OCI-LY1 (cell line): ENCODE data around the gene EPHA7.

Source experiments
- H2AFZ ChIP-seq: fragments of 200-600 bp; sonication (generic), shearing (Covaris generic); 2 replicates; pipeline ENCODE4 v1.6.0; 2014; ENCODE audit warnings: antibody characterized with exemption, mild to moderate bottlenecking, low read length
- H3F3A ChIP-seq: fragments of 200-600 bp; sonication (generic), shearing (Covaris generic); 2 replicates; pipeline ENCODE4 v1.6.0; 2014; ENCODE audit warnings: mild to moderate bottlenecking, antibody characterized with exemption, low read length, moderate library complexity; ENCODE audit not compliant: insufficient read depth
- H3K27ac ChIP-seq: fragments of 200-600 bp; sonication (generic); 2 replicates; pipeline ENCODE4 v1.5.1; 2014; ENCODE audit warnings: low read length, mixed run types, mild to moderate bottlenecking, low read depth; ENCODE audit not compliant: poor library complexity, severe bottlenecking
- H3K27me3 ChIP-seq: fragments of 200-600 bp; sonication (generic); 2 replicates; pipeline ENCODE4 v1.6.0; 2014; ENCODE audit warnings: antibody characterized with exemption, mild to moderate bottlenecking, low read length, moderate library complexity; ENCODE audit not compliant: insufficient read depth
- H3K36me3 ChIP-seq: fragments of 200-600 bp; sonication (generic); 2 replicates; pipeline ENCODE4 v1.6.1; 2014; ENCODE audit warnings: mild to moderate bottlenecking, antibody characterized with exemption, low read length, moderate library complexity, mixed read lengths; ENCODE audit not compliant: insufficient read depth
- H3K4me1 ChIP-seq: fragments of 200-600 bp; sonication (generic); 2 replicates; pipeline ENCODE4 v1.5.1; 2014; ENCODE audit warnings: mild to moderate bottlenecking, low read length, moderate library complexity; ENCODE audit not compliant: insufficient read depth, severe bottlenecking
- H3K4me2 ChIP-seq: fragments of 200-600 bp; sonication (generic), shearing (Covaris generic); 2 replicates; pipeline ENCODE4 v1.6.1; 2014; ENCODE audit warnings: low read length
- H3K4me3 ChIP-seq: fragments of 200-600 bp; sonication (generic); 2 replicates; pipeline ENCODE4 v1.5.1; 2014; ENCODE audit warnings: low read length, low read depth, mild to moderate bottlenecking, mixed read lengths; ENCODE audit not compliant: poor library complexity, severe bottlenecking
- H3K79me2 ChIP-seq: fragments of 200-600 bp; shearing (Covaris generic); 2 replicates; pipeline ENCODE4 v1.6.1; 2016; ENCODE audit warnings: mixed run types, low read length, mixed read lengths; ENCODE audit not compliant: insufficient read depth
- H3K9ac ChIP-seq: fragments of 200-600 bp; sonication (generic), shearing (Covaris generic); 2 replicates; pipeline ENCODE4 v1.6.1; 2014; ENCODE audit warnings: mild to moderate bottlenecking, low read length, mixed read lengths
- H3K9me2 ChIP-seq: fragments of 200-600 bp; sonication (generic), shearing (Covaris generic); 2 replicates; pipeline ENCODE4 v1.6.1; 2014; ENCODE audit warnings: low read depth, mild to moderate bottlenecking, low read length, mixed read lengths
- H3K9me3 ChIP-seq: fragments of 200-600 bp; shearing (Covaris generic); 2 replicates; pipeline ENCODE4 v1.6.1; 2014; ENCODE audit warnings: low read length, mixed read lengths
- H4K20me1 ChIP-seq: fragments of 200-600 bp; sonication (generic), shearing (Covaris generic); 2 replicates; pipeline ENCODE4 v1.6.0; 2016; ENCODE audit warnings: mild to moderate bottlenecking, low read length; ENCODE audit not compliant: insufficient read depth
- EZH2 ChIP-seq: fragments of 200-600 bp; sonication (generic), shearing (Covaris generic); IDR thresholded peaks from 2 replicates; pipeline ENCODE4 v1.8.0; 2017; ENCODE audit warnings: borderline replicate concordance, mixed run types, mild to moderate bottlenecking, antibody characterized with exemption, low read length, moderate library complexity, mixed read lengths
- TF ChIP-seq, protein P1 (sequence below): fragments of 200-600 bp; sonication (generic), shearing (Covaris generic); IDR thresholded peaks from 2 replicates; pipeline ENCODE4 v1.5.1; 2017; ENCODE audit warnings: mild to moderate bottlenecking, antibody characterized with exemption, low read length, moderate library complexity, mixed read lengths

The EPHA7 gene

GRCh38 chr6:93295631-93296030 is 123.7 kb downstream of the EPHA7 start:
- no peaks in the 10 kb centered on the region for H4K20me1 ChIP-seq
- H3K27ac ChIP-seq = no peak overlapping the region
- H3K27me3 ChIP-seq = no peaks in the 10 kb centered on the region
- H3K36me3 ChIP-seq = no peaks in the 10 kb centered on the region
- TF ChIP-seq, protein P1, sequence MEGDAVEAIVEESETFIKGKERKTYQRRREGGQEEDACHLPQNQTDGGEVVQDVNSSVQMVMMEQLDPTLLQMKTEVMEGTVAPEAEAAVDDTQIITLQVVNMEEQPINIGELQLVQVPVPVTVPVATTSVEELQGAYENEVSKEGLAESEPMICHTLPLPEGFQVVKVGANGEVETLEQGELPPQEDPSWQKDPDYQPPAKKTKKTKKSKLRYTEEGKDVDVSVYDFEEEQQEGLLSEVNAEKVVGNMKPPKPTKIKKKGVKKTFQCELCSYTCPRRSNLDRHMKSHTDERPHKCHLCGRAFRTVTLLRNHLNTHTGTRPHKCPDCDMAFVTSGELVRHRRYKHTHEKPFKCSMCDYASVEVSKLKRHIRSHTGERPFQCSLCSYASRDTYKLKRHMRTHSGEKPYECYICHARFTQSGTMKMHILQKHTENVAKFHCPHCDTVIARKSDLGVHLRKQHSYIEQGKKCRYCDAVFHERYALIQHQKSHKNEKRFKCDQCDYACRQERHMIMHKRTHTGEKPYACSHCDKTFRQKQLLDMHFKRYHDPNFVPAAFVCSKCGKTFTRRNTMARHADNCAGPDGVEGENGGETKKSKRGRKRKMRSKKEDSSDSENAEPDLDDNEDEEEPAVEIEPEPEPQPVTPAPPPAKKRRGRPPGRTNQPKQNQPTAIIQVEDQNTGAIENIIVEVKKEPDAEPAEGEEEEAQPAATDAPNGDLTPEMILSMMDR = no peak
- no peak for TF ChIP-seq EZH2
- no peaks in the 10 kb centered on the region for H3K4me1 ChIP-seq
- H3K9me2 ChIP-seq = no peaks in the 10 kb centered on the region
- no peak overlapping the region for H3K4me3 ChIP-seq
- H3K4me2 ChIP-seq = no peak overlapping the region
- H3K9me3 ChIP-seq = no peaks in the 10 kb centered on the region
- H3K9ac ChIP-seq = no peak overlapping the region
- no peaks in the 10 kb centered on the region for H3F3A ChIP-seq
- H3K79me2 ChIP-seq = no peaks in the 10 kb centered on the region
- no peak overlapping the region for H2AFZ ChIP-seq

DNA sequence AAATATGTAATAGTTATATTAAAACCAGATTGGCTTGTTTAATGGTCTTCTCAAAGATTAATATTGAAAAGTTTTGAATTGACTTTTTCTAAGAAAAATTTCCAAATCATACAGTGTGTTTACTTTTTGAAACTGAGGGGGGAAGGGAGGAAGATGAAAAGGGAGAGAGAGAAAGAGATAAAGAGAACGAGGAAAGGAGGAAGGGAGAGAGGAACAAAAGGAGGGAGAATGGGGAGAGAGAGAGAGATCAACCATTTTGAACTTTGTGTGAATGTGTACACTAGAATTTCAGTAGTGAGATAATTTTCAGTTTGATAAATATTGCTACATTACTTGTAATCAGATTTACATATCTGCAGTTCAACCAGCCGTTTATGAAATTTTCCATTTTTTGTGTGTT is 124.5 kb downstream of the EPHA7 start:
- H3K27me3 ChIP-seq = no peaks in the 10 kb centered on the region
- H3K36me3 ChIP-seq = no peaks in the 10 kb centered on the region
- no peak overlapping the region for H3K27ac ChIP-seq
- no peaks in the 10 kb centered on the region for H3F3A ChIP-seq
- H3K9me3 ChIP-seq = no peaks in the 10 kb centered on the region
- H3K9me2 ChIP-seq = no peaks in the 10 kb centered on the region
- H3K79me2 ChIP-seq = no peaks in the 10 kb centered on the region
- no peak overlapping the region for H3K4me3 ChIP-seq
- H3K4me1 ChIP-seq = no peaks in the 10 kb centered on the region
- H3K9ac ChIP-seq = no peak overlapping the region
- no peak overlapping the region for H3K4me2 ChIP-seq
- no peak overlapping the region for H2AFZ ChIP-seq
- no peaks in the 10 kb centered on the region for H4K20me1 ChIP-seq
- TF ChIP-seq, protein P1 = no peak
- TF ChIP-seq EZH2 = no peak

- Histone ChIP-seq H3K79me2 (no peaks in the 10 kb centered on the region), H3K9me2 (no peaks in the 10 kb centered on the region), H3K9ac (no peak overlapping the region), H3K4me1 (no peaks in the 10 kb centered on the region), H3K4me2 (no peak overlapping the region), H2AFZ (no peak overlapping the region), H3F3A (no peaks in the 10 kb centered on the region), H3K36me3 (no peaks in the 10 kb centered on the region), H3K27me3 (no peaks in the 10 kb centered on the region), H3K4me3 (no peak overlapping the region), H4K20me1 (no peaks in the 10 kb centered on the region), H3K9me3 (no peaks in the 10 kb centered on the region), H3K27ac (no peak overlapping the region)
- no peak for TF ChIP-seq EZH2
- TF ChIP-seq, protein P1 = no peak
Measured at GRCh38 chr6:93293872-93294271, 125.5 kb downstream of the EPHA7 start.
